Neural crest cell (in vitro differentiated cells): Measurements from ENCODE around the gene MCEMP1. TPM values are rescaled to one million over a fixed set of nuclear protein-coding genes. Genes with fewer than 3 reads are reported as not detected.

ENCODE experiments used
- DNase-seq: peaks from one replicate; pipeline ENCODE4 v3.0.0; 2021; ENCODE audit warnings: low read depth, mixed read lengths, low spot score
- H3K27ac Mint-ChIP-seq: one replicate; pipeline ENCODE4 v1.8.0; 2021; ENCODE audit warnings: mild to moderate bottlenecking, mixed read lengths; ENCODE audit not compliant: unreplicated experiment
- H3K27me3 Mint-ChIP-seq: 2 replicates; pipeline ENCODE4 v1.8.0; 2021; ENCODE audit warnings: low read depth, mild to moderate bottlenecking, mixed read lengths
- H3K36me3 Mint-ChIP-seq: 2 replicates; pipeline ENCODE4 v1.8.0; 2021; ENCODE audit warnings: low read depth, mild to moderate bottlenecking, mixed read lengths
- H3K4me1 Mint-ChIP-seq: 2 replicates; pipeline ENCODE4 v1.8.0; 2021; ENCODE audit warnings: mixed read lengths
- H3K4me3 Mint-ChIP-seq: one replicate; pipeline ENCODE4 v1.8.0; 2021; ENCODE audit warnings: mild to moderate bottlenecking, mixed read lengths
- H3K9me3 Mint-ChIP-seq: 2 replicates; pipeline ENCODE4 v1.8.0; 2021; ENCODE audit warnings: mixed read lengths
- total RNA-seq: library from RNA; stranded (reverse); gene quantifications from 2 replicates; pipeline ENCODE4 v1.2.1, GENCODE V29; 2021
- TF ChIP-seq, protein P1 (sequence below): fragments of 200-600 bp; sonication (generic); conservative IDR thresholded peaks from 2 replicates; pipeline ENCODE4 v1.5.0; 2021; ENCODE audit warnings: antibody characterized with exemption, mild to moderate bottlenecking

MCEMP1 gene
- total RNA-seq, 1 donor from 2014 or later = not detected

GRCh38 chr19:7681340-7682174, 4.7 kb downstream of the MCEMP1 start:
- TF ChIP-seq, protein P1, sequence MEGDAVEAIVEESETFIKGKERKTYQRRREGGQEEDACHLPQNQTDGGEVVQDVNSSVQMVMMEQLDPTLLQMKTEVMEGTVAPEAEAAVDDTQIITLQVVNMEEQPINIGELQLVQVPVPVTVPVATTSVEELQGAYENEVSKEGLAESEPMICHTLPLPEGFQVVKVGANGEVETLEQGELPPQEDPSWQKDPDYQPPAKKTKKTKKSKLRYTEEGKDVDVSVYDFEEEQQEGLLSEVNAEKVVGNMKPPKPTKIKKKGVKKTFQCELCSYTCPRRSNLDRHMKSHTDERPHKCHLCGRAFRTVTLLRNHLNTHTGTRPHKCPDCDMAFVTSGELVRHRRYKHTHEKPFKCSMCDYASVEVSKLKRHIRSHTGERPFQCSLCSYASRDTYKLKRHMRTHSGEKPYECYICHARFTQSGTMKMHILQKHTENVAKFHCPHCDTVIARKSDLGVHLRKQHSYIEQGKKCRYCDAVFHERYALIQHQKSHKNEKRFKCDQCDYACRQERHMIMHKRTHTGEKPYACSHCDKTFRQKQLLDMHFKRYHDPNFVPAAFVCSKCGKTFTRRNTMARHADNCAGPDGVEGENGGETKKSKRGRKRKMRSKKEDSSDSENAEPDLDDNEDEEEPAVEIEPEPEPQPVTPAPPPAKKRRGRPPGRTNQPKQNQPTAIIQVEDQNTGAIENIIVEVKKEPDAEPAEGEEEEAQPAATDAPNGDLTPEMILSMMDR = peak; percentile 55
- H3K27me3 Mint-ChIP-seq = peaks cover 32% of the 10 kb centered on the region
- H3K4me1 Mint-ChIP-seq = peaks cover 15% of the 10 kb centered on the region
- peak overlapping the region; percentile 90 for H3K27ac Mint-ChIP-seq
- H3K36me3 Mint-ChIP-seq = no peaks in the 10 kb centered on the region
- no peaks in the 10 kb centered on the region for H3K9me3 Mint-ChIP-seq
- H3K4me3 Mint-ChIP-seq = peak overlapping the region; percentile 87
- DNase-seq = peak; percentile 63

DNA sequence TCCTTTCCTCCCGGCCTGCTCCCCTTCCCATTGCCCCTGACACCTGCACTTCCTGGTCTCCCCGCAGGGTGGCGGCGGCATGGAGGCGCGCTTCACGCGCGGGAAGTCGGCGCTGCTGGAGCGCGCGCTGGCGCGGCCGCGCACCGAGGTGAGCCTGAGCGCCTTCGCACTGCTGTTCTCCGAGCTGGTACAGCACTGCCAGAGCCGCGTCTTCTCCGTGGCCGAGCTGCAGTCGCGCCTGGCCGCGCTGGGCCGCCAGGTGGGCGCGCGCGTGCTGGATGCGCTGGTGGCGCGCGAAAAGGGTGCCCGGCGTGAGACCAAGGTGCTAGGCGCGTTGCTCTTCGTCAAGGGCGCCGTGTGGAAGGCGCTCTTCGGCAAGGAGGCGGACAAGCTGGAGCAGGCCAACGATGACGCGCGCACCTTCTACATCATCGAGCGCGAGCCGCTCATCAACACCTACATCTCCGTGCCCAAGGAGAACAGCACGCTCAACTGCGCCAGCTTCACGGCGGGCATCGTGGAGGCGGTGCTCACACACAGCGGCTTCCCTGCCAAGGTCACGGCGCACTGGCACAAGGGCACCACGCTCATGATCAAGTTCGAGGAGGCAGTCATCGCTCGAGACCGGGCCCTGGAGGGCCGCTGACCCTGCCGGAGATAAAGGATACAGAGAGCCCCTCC, 5.4 kb downstream of the MCEMP1 start:
- DNase-seq = no peak
- Mint-ChIP-seq H3K4me1 (peaks cover 15% of the 10 kb centered on the region), H3K4me3 (peak overlapping the region; percentile 87), H3K27ac (no peak overlapping the region), H3K36me3 (no peaks in the 10 kb centered on the region), H3K27me3 (peaks cover 24% of the 10 kb centered on the region), H3K9me3 (no peaks in the 10 kb centered on the region)
- TF ChIP-seq, protein P1 = no peak

DNA sequence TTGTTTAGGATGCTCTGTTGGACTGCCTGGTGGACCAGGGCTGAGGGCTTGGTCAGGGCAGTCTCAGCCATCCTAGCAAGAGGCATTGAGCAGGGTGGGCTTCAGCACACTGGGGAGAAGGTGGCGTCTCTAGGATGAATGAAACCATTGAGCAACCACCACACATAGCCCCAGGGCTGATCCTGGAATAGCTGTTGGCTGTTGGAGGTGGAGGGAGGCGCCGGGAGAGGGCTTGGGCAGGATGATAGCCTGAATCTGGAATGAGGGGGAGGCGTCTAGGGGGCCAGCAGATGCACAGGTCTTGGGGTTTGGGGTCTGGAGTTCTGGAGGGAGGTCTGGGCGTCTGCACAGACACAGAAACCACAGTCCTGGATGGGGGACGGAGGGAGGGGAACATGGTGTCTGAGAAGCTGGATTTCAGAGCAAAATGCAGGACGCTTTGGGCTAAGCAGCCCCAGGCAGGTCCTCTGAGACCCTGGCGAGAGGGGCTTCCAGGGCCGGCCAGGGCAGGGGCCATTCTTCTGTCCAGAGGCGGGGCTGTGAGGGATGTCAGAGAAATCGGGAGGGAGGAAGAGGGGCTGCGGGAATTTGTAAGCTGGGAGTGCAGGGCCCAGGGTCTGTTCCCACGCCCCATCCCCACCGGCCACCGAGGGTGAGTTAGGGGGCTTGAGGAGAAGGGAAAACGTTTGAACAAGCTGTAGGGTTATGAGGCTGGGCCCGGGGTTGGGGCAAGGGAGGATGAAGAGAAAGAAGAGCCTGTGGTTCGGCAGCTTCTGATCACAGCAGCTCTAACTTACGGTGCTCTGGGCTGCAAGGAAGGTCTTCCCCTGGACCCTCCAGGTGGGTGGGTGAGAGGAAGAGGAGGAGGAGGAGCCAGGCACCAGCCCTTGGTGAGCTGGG, 8.9 kb downstream of the MCEMP1 start:
- H3K4me3 Mint-ChIP-seq = peak overlapping the region; percentile 79
- peaks cover 15% of the 10 kb centered on the region for H3K4me1 Mint-ChIP-seq
- no peaks in the 10 kb centered on the region for H3K36me3 Mint-ChIP-seq
- peak; percentile 37 for DNase-seq
- peak overlapping the region; percentile 12 for H3K27ac Mint-ChIP-seq
- H3K9me3 Mint-ChIP-seq = no peaks in the 10 kb centered on the region
- TF ChIP-seq, protein P1 = no peak
- H3K27me3 Mint-ChIP-seq = no peaks in the 10 kb centered on the region

DNA sequence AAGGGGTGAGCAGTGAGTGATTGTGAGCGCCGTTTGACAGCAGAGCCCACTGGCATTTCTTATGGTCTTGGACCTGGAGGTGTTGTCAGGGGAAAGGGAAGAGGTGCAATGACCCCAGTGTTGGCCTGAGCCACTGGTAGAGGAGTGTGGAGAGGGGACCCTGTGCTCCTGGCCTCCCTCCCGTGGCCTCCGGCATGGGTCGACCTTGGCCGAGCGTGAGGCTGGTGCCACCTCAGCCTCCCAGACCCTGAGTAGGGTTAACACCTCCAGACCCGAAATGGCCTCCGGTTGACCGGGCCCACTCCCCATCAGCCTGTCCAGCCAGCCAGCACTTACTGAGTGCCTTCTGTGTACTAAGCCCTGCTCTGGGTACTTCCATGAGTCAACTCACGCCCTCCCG, 10.3 kb downstream of the MCEMP1 start:
- no peak for DNase-seq
- peaks cover 11% of the 10 kb centered on the region for H3K4me1 Mint-ChIP-seq
- TF ChIP-seq, protein P1 = no peak
- peak overlapping the region; percentile 12 for H3K4me3 Mint-ChIP-seq
- no peaks in the 10 kb centered on the region for H3K27me3 Mint-ChIP-seq
- H3K27ac Mint-ChIP-seq = no peak overlapping the region
- H3K36me3 Mint-ChIP-seq = no peaks in the 10 kb centered on the region
- no peaks in the 10 kb centered on the region for H3K9me3 Mint-ChIP-seq

- TF ChIP-seq, protein P1 = no peak
Observed at GRCh38 chr19:7689165-7689564, 12.3 kb downstream of the MCEMP1 start.

More at GRCh38 chr19:7689165-7689564, 12.3 kb downstream of the MCEMP1 start:
- no peaks in the 10 kb centered on the region for H3K27me3 Mint-ChIP-seq
- DNase-seq = no peak
- no peak overlapping the region for H3K4me3 Mint-ChIP-seq
- no peak overlapping the region for H3K27ac Mint-ChIP-seq
- peaks cover 11% of the 10 kb centered on the region for H3K4me1 Mint-ChIP-seq
- H3K9me3 Mint-ChIP-seq = no peaks in the 10 kb centered on the region
- no peaks in the 10 kb centered on the region for H3K36me3 Mint-ChIP-seq
